Kidney epithelial cell (primary cell): ENCODE data around the gene CAPN14. TPM values are rescaled to one million over a fixed set of nuclear protein-coding genes. Genes with fewer than 3 reads are reported as not detected.

Experiments used
- DNase-seq: peaks from one replicate; pipeline ENCODE4 v3.0.0-alpha.2; 2010; ENCODE audit warnings: low read depth
- H3K27me3 ChIP-seq: 2 replicates; pipeline ENCODE4 v1.6.0; 2011; ENCODE audit warnings: low read length; ENCODE audit not compliant: control insufficient read depth, insufficient read depth
- H3K36me3 ChIP-seq: 2 replicates; pipeline ENCODE4 v1.5.1; 2011; ENCODE audit warnings: low read length; ENCODE audit not compliant: control insufficient read depth, insufficient read depth
- H3K4me3 ChIP-seq: 2 replicates; pipeline ENCODE4 v1.5.1; 2011; ENCODE audit warnings: low read depth, mild to moderate bottlenecking, control low read depth, low read length
- total RNA-seq: library from RNA; depleted of rRNA; stranded (reverse); fragments of >200 nt; gene quantifications from 2 replicates; pipeline ENCODE4 v1.2.3, GENCODE V29; 2015
- TF ChIP-seq, protein P1 (sequence below): IDR thresholded peaks from 2 replicates; pipeline ENCODE4 v1.5.1; 2011; ENCODE audit warnings: mild to moderate bottlenecking, moderate library complexity, low read length, control low read depth, inconsistent platforms; ENCODE audit not compliant: insufficient read depth, poor library complexity, severe bottlenecking

Gene CAPN14
- total RNA-seq, 1 donor from 2014 or later, result 0.58 TPM

DNA sequence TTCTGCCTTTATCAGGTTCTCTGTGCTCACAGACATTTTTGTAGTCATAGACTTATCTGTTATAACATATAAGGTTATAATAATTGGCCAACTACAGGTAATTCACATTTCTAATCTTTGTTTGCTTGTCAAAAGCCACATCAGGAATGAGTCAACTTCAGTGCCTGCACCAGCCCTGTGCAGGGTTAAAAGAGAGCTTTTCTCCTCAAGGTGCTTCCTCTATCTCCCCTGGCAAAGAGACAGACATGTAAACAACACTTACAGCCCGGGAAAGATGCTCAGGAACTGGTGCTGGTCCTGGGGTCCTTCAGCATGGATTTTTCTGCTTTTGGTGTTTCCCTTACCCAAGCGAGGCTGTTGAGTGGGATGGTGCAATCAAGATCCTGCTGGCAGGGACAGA, 9.0 kb upstream of the CAPN14 start:
- TF ChIP-seq, protein P1, sequence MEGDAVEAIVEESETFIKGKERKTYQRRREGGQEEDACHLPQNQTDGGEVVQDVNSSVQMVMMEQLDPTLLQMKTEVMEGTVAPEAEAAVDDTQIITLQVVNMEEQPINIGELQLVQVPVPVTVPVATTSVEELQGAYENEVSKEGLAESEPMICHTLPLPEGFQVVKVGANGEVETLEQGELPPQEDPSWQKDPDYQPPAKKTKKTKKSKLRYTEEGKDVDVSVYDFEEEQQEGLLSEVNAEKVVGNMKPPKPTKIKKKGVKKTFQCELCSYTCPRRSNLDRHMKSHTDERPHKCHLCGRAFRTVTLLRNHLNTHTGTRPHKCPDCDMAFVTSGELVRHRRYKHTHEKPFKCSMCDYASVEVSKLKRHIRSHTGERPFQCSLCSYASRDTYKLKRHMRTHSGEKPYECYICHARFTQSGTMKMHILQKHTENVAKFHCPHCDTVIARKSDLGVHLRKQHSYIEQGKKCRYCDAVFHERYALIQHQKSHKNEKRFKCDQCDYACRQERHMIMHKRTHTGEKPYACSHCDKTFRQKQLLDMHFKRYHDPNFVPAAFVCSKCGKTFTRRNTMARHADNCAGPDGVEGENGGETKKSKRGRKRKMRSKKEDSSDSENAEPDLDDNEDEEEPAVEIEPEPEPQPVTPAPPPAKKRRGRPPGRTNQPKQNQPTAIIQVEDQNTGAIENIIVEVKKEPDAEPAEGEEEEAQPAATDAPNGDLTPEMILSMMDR, result no peak
- Histone ChIP-seq H3K27me3 (peaks cover 7% of the 10 kb centered on the region), H3K4me3 (no peak overlapping the region), H3K36me3 (no peaks in the 10 kb centered on the region)
- DNase-seq, result no peak

GRCh38 chr2:31223749-31224148, 6.4 kb upstream of the CAPN14 start:
- peaks cover 7% of the 10 kb centered on the region for H3K27me3 ChIP-seq
- H3K4me3 ChIP-seq, result no peak overlapping the region
- no peaks in the 10 kb centered on the region for H3K36me3 ChIP-seq
- TF ChIP-seq, protein P1, result no peak
- DNase-seq, result no peak

GRCh38 chr2:31223026-31223425, 5.7 kb upstream of the CAPN14 start:
- TF ChIP-seq, protein P1, result no peak
- peaks cover 7% of the 10 kb centered on the region for H3K27me3 ChIP-seq
- DNase-seq, result no peak
- H3K4me3 ChIP-seq, result no peak overlapping the region
- H3K36me3 ChIP-seq, result no peaks in the 10 kb centered on the region

GRCh38 chr2:31222071-31222470, 4.8 kb upstream of the CAPN14 start:
- Histone ChIP-seq H3K27me3 (peaks cover 4% of the 10 kb centered on the region), H3K36me3 (no peaks in the 10 kb centered on the region), H3K4me3 (no peak overlapping the region)
- TF ChIP-seq, protein P1, result no peak
- no peak for DNase-seq

DNA sequence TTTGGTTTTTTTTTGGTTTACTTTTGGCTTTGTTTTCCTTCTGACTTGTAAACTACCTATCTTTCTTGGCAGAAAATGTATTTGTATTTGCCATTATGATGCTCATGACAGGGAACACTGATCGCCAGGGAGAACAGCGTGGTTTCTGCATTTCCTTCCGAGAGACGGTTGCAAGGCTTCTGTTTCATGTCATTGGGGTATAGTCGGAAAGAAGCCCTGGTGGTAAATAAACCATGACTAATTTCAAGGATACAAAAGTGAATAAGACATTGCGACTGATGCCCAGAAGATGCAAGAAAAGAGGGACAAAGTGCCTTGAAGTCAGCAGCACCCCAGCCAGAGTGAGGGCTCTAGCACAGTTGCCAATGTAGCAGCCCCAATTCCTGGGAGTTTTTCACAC, 4.2 kb upstream of the CAPN14 start:
- DNase-seq, result no peak
- Histone ChIP-seq H3K27me3 (peaks cover 2% of the 10 kb centered on the region), H3K4me3 (no peak overlapping the region), H3K36me3 (no peaks in the 10 kb centered on the region)
- TF ChIP-seq, protein P1, result no peak

DNA sequence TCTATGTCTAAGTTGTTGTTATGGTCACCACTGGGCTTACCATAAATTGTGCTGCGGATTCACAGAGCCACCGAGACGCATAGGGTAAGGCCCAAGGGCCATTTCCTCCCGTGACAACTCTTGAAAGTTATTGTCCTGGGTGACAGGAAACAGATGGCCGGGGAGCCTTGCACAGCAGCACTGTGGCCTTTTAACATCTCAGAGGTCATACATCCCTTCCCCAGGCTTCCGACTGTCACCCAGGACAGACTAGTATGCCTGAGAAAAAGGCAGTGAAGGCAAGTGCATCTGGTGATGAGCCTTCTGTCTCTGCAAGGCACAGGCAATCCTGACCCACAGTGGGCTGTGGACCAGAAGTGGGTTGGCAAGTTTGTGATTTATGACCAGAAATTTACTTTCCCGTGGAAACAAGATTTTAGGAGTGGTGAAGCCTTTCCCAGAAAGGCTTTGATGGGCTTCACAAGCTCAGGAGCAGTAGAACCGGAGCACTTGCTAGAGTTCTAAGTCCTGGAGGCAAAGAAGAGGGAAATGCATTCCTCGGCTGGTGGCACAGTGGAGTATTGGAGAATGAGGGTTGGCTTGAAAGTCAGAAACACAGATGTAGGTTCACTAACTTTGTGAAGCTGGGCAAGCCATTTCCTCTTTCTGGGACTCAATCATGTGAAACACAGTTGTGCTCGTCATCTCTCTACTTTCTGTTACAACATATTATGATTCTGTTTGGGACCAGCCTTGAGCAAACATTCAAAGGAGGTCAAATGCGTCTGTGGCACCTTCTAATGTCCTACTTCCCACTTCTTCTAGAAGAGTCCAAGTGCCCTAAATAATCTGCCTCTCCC, 2.0 kb upstream of the CAPN14 start:
- DNase-seq, result no peak
- Histone ChIP-seq H3K4me3 (no peak overlapping the region), H3K36me3 (no peaks in the 10 kb centered on the region), H3K27me3 (no peaks in the 10 kb centered on the region)
- TF ChIP-seq, protein P1, result no peak
